Astrocyte (in vitro differentiated cells and primary cell): Measurements from ENCODE around the gene SECISBP2.

Experiments
- EZH2 ChIP-seq: IDR thresholded peaks from 2 replicates; pipeline ENCODE4 v1.6.1; 2012; ENCODE audit warnings: mild to moderate bottlenecking, low read length, inconsistent platforms; ENCODE audit not compliant: insufficient read depth
- TF ChIP-seq, protein P1 (sequence below): IDR thresholded peaks from 2 replicates; pipeline ENCODE4 v1.5.1; 2011; ENCODE audit warnings: low read depth, mild to moderate bottlenecking, inconsistent platforms, low read length, moderate library complexity; ENCODE audit not compliant: insufficient read depth

DNA sequence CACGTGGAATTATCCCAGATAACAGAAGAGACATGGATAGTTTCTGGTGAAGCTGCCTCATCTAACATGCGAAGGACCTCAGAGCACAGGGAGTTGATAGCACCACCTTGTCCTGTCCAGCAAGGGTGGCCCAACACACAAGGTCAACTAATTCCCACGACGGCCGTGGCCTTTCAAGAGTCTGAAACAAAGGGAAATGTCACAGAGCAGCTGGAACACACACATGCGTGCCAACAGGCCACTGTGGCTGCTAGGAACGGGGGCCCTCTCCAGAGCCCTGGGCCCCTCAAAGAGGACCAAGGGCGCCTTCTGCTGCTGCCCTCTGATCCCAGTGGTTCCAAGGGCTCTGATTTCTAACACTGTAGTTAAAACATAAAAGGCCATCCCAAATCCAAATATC is 50.7 kb downstream of the SECISBP2 start:
- TF ChIP-seq, protein P1, sequence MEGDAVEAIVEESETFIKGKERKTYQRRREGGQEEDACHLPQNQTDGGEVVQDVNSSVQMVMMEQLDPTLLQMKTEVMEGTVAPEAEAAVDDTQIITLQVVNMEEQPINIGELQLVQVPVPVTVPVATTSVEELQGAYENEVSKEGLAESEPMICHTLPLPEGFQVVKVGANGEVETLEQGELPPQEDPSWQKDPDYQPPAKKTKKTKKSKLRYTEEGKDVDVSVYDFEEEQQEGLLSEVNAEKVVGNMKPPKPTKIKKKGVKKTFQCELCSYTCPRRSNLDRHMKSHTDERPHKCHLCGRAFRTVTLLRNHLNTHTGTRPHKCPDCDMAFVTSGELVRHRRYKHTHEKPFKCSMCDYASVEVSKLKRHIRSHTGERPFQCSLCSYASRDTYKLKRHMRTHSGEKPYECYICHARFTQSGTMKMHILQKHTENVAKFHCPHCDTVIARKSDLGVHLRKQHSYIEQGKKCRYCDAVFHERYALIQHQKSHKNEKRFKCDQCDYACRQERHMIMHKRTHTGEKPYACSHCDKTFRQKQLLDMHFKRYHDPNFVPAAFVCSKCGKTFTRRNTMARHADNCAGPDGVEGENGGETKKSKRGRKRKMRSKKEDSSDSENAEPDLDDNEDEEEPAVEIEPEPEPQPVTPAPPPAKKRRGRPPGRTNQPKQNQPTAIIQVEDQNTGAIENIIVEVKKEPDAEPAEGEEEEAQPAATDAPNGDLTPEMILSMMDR = no peak
- no peak for TF ChIP-seq EZH2
